ENCODE measurements around the gene SLC17A2. TPM values are rescaled to one million over a fixed set of nuclear protein-coding genes. Genes with fewer than 3 reads are reported as not detected.

The SLC17A2 gene
- total RNA-seq, 1 donor from 2014 or later, result not detected

- TF ChIP-seq CTCF (IDR thresholded peaks at IDR 0.05; ENCODE audit: insufficient read depth, low read length, severe bottlenecking), result no peak
- FAIRE-seq (no peak), DNase-seq (ENCODE audit: low read depth) (no peak)
- no peak overlapping the region for H3K4me3 ChIP-seq (ENCODE audit: low read depth, low read length)
- H3K27me3 ChIP-seq (ENCODE audit: control insufficient read depth, insufficient read depth, low read length), result peaks cover 2% of the 10 kb centered on the region
- no peaks in the 10 kb centered on the region for H3K36me3 ChIP-seq (ENCODE audit: control insufficient read depth, insufficient read depth, low read length)
Measured at GRCh38 chr6:25875926-25876602, 54.4 kb downstream of the SLC17A2 start.

GRCh38 chr6:25875563-25875905, 55.0 kb downstream of the SLC17A2 start:
- FAIRE-seq, result no peak
- H3K27me3 ChIP-seq (ENCODE audit: control insufficient read depth, insufficient read depth, low read length), result peaks cover 2% of the 10 kb centered on the region
- no peak for TF ChIP-seq CTCF (IDR thresholded peaks at IDR 0.05; ENCODE audit: insufficient read depth, low read length, severe bottlenecking)
- no peaks in the 10 kb centered on the region for H3K36me3 ChIP-seq (ENCODE audit: control insufficient read depth, insufficient read depth, low read length)
- DNase-seq (ENCODE audit: low read depth), result no peak
- no peak overlapping the region for H3K4me3 ChIP-seq (ENCODE audit: low read depth, low read length)

- FAIRE-seq (no peak), DNase-seq (ENCODE audit: low read depth) (no peak)
- Histone ChIP-seq H3K4me3 (ENCODE audit: low read depth, low read length) (no peak overlapping the region), H3K27me3 (ENCODE audit: control insufficient read depth, insufficient read depth, low read length) (peaks cover 2% of the 10 kb centered on the region), H3K36me3 (ENCODE audit: control insufficient read depth, insufficient read depth, low read length) (no peaks in the 10 kb centered on the region)
- no peak for TF ChIP-seq CTCF (IDR thresholded peaks at IDR 0.05; ENCODE audit: insufficient read depth, low read length, severe bottlenecking)
Measured at GRCh38 chr6:25874822-25875562, 55.5 kb downstream of the SLC17A2 start.

- Histone ChIP-seq H3K4me3 (ENCODE audit: low read depth, low read length) (no peak within 1 kb of the TSS), H3K36me3 (ENCODE audit: control insufficient read depth, insufficient read depth, low read length) (no peaks in the 10 kb centered on the region), H3K27me3 (ENCODE audit: control insufficient read depth, insufficient read depth, low read length) (peaks cover 2% of the 10 kb centered on the region)
- FAIRE-seq (no peak), DNase-seq (ENCODE audit: low read depth) (no peak)
- no peak for TF ChIP-seq CTCF (IDR thresholded peaks at IDR 0.05; ENCODE audit: insufficient read depth, low read length, severe bottlenecking)
Measured at GRCh38 chr6:25874118-25874517, 56.4 kb downstream of the SLC17A2 start, which contains the start of gene SLC17A3. Gene SLC17A3, minus strand, starts transcription at chr6:25874243. Its CDS starts 5,856 bp downstream, at chr6:25868387.

GRCh38 chr6:25872814-25873213, 57.7 kb downstream of the SLC17A2 start:
- Histone ChIP-seq H3K36me3 (ENCODE audit: control insufficient read depth, insufficient read depth, low read length) (no peaks in the 10 kb centered on the region), H3K4me3 (ENCODE audit: low read depth, low read length) (no peak overlapping the region), H3K27me3 (ENCODE audit: control insufficient read depth, insufficient read depth, low read length) (peaks cover 2% of the 10 kb centered on the region)
- no peak for DNase-seq (ENCODE audit: low read depth)
- no peak for FAIRE-seq
- no peak for TF ChIP-seq CTCF (IDR thresholded peaks at IDR 0.05; ENCODE audit: insufficient read depth, low read length, severe bottlenecking)
